Upper lobe of right lung (tissue), 1 donor: Measurements from ENCODE around the gene UQCR11. TPM values are rescaled to one million over a fixed set of nuclear protein-coding genes. Genes with fewer than 3 reads are reported as not detected.

Experiments used
- ATAC-seq: fragments of 200-7000 bp; cut with Tn5 transposase; one replicate; pipeline ENCODE4 v1.9.1; 2020; ENCODE audit warnings: mild to moderate bottlenecking, moderate library complexity
- DNase-seq: peaks from one replicate; pipeline ENCODE4 v3.0.0-alpha.2; 2020
- H3K27ac ChIP-seq: fragments of 200-600 bp; one replicate; pipeline ENCODE4 v1.8.0; 2022
- H3K27me3 ChIP-seq: fragments of 200-600 bp; one replicate; pipeline ENCODE4 v1.8.0; 2022; ENCODE audit warnings: mild to moderate bottlenecking
- H3K36me3 ChIP-seq: fragments of 200-600 bp; one replicate; pipeline ENCODE4 v1.8.0; 2022
- H3K4me1 ChIP-seq: fragments of 200-600 bp; one replicate; pipeline ENCODE4 v1.8.0; 2022
- H3K4me3 ChIP-seq: fragments of 200-600 bp; one replicate; pipeline ENCODE4 v1.8.0; 2022; ENCODE audit warnings: mild to moderate bottlenecking
- H3K9me3 ChIP-seq: fragments of 200-600 bp; one replicate; pipeline ENCODE4 v1.8.0; 2022
- intact Hi-C: fragments of 100-400 bp; cut with DNase I; formaldehyde crosslinking; loops from one replicate; pipeline ENCODE4 v1.11.0; 2022
- total RNA-seq: library from RNA; stranded (reverse); fragmentation: NEBNext Ultra II Directional; extraction: Animal tissue kit (Norgen Biotek cat#: 25700); gene quantifications from one replicate; pipeline ENCODE4 v1.2.1, GENCODE V29; 2021
- TF ChIP-seq, protein P1 (sequence below): fragments of 200-600 bp; IDR thresholded peaks from one replicate; pipeline ENCODE4 v1.8.0; 2022; ENCODE audit warnings: antibody characterized with exemption
- donor health status: DM: no; HTN: yes; CAD: no; lungs with severe emphysema.

The UQCR11 gene
- total RNA-seq, 1 donor from 2014 or later = 167 TPM

DNA sequence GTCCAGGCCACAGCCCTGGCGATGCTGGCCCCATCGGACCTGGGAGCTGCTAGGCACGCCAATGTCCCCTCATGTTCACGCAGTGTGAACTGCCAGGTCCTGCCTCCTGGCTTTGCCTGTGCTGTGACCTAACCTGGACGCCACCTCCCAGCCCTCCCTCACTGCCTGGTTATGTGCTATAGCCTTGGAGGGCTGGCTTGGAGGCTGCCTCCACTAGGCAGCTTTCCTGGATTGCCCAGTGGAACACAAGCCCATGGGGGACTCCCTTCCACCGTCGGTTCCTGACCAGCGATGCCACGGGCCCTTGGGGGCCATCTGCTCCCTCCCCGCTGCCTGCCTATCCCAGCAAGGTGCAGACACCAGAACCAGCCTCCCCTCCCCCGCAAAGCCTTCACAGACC lies 15.2 kb upstream of the UQCR11 start:
- TF ChIP-seq, protein P1, sequence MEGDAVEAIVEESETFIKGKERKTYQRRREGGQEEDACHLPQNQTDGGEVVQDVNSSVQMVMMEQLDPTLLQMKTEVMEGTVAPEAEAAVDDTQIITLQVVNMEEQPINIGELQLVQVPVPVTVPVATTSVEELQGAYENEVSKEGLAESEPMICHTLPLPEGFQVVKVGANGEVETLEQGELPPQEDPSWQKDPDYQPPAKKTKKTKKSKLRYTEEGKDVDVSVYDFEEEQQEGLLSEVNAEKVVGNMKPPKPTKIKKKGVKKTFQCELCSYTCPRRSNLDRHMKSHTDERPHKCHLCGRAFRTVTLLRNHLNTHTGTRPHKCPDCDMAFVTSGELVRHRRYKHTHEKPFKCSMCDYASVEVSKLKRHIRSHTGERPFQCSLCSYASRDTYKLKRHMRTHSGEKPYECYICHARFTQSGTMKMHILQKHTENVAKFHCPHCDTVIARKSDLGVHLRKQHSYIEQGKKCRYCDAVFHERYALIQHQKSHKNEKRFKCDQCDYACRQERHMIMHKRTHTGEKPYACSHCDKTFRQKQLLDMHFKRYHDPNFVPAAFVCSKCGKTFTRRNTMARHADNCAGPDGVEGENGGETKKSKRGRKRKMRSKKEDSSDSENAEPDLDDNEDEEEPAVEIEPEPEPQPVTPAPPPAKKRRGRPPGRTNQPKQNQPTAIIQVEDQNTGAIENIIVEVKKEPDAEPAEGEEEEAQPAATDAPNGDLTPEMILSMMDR = no peak
- Histone ChIP-seq H3K9me3 (no peaks in the 10 kb centered on the region), H3K27ac (no peak overlapping the region), H3K27me3 (no peaks in the 10 kb centered on the region), H3K4me3 (no peak overlapping the region), H3K36me3 (peaks cover 30% of the 10 kb centered on the region), H3K4me1 (no peaks in the 10 kb centered on the region)
- intact Hi-C loops = no loop called here
- ATAC-seq = no peak
- DNase-seq = no peak

- Histone ChIP-seq H3K4me1 (no peaks in the 10 kb centered on the region), H3K36me3 (peaks cover 38% of the 10 kb centered on the region), H3K4me3 (no peak overlapping the region), H3K27me3 (no peaks in the 10 kb centered on the region), H3K27ac (no peak overlapping the region), H3K9me3 (no peaks in the 10 kb centered on the region)
- DNase-seq = no peak
- intact Hi-C loops = no loop called here
- TF ChIP-seq, protein P1 = no peak
- ATAC-seq = no peak
These were observed 14.4 kb upstream of the UQCR11 start for GRCh38 chr19:1619703-1620102.

GRCh38 chr19:1619094-1619439 lies 13.8 kb upstream of the UQCR11 start:
- TF ChIP-seq, protein P1 = no peak
- intact Hi-C loops = no loop called here
- DNase-seq (no peak), ATAC-seq (no peak)
- no peak overlapping the region for H3K27ac ChIP-seq
- H3K36me3 ChIP-seq = peaks cover 38% of the 10 kb centered on the region
- H3K4me1 ChIP-seq = no peaks in the 10 kb centered on the region
- H3K27me3 ChIP-seq = no peaks in the 10 kb centered on the region
- H3K9me3 ChIP-seq = no peaks in the 10 kb centered on the region
- H3K4me3 ChIP-seq = no peak overlapping the region

GRCh38 chr19:1618157-1619093 lies 13.2 kb upstream of the UQCR11 start:
- peaks cover 33% of the 10 kb centered on the region for H3K36me3 ChIP-seq
- intact Hi-C loops = no loop called here

GRCh38 chr19:1616875-1617274 lies 11.6 kb upstream of the UQCR11 start:
- H3K36me3 ChIP-seq = peaks cover 36% of the 10 kb centered on the region
- ATAC-seq (no peak), DNase-seq (no peak)
- H3K27me3 ChIP-seq = no peaks in the 10 kb centered on the region
- H3K27ac ChIP-seq = no peak overlapping the region
- H3K9me3 ChIP-seq = no peaks in the 10 kb centered on the region
- TF ChIP-seq, protein P1 = no peak
- no peaks in the 10 kb centered on the region for H3K4me1 ChIP-seq
- no peak overlapping the region for H3K4me3 ChIP-seq
- intact Hi-C loops = no loop called here

More at GRCh38 chr19:1618157-1619093, 13.2 kb upstream of the UQCR11 start:
- no peaks in the 10 kb centered on the region for H3K4me1 ChIP-seq
- no peaks in the 10 kb centered on the region for H3K9me3 ChIP-seq
- no peak overlapping the region for H3K27ac ChIP-seq
- DNase-seq (no peak), ATAC-seq (peak; percentile 42)
- TF ChIP-seq, protein P1 = peak; percentile 25
- no peaks in the 10 kb centered on the region for H3K27me3 ChIP-seq
- H3K4me3 ChIP-seq = no peak overlapping the region
